HG03460 (cell line): Measurements from ENCODE around the gene CDK2.
"Not testable (repeated sequence)": the region's sequence is repeated elsewhere in the genome, so short reads cannot be mapped to it uniquely, and the experiment has no call there.

Experiments
- ATAC-seq: cut with Tn5 transposase; IDR thresholded peaks from one replicate; pipeline ENCODE4 v1.9.1; 2021; ENCODE audit not compliant: unreplicated experiment

The CDK2 gene

GRCh38 chr12:55978393-55978792 lies 11.8 kb downstream of the CDK2 start:
- ATAC-seq, result no peak

GRCh38 chr12:55979069-55979468 lies 12.4 kb downstream of the CDK2 start:
- ATAC-seq, result no peak

- not testable (repeated sequence) for ATAC-seq
These were observed 15.3 kb downstream of the CDK2 start for GRCh38 chr12:55981882-55982281.

- ATAC-seq, result peak; percentile 95
These were observed 15.8 kb downstream of the CDK2 start for GRCh38 chr12:55982319-55982936.

GRCh38 chr12:55983232-55983842 lies 16.7 kb downstream of the CDK2 start:
- no peak for ATAC-seq

GRCh38 chr12:55984861-55985260 lies 18.2 kb downstream of the CDK2 start:
- ATAC-seq, result no peak

- no peak for ATAC-seq
These were observed 18.7 kb downstream of the CDK2 start for GRCh38 chr12:55985341-55985740.

GRCh38 chr12:55985976-55986375 lies 19.3 kb downstream of the CDK2 start:
- ATAC-seq, result not testable (repeated sequence)

- ATAC-seq, result no peak
These were observed 24.5 kb downstream of the CDK2 start for GRCh38 chr12:55991110-55991509.

GRCh38 chr12:55993230-55993853 lies 26.7 kb downstream of the CDK2 start:
- ATAC-seq, result no peak

- ATAC-seq, result no peak
These were observed 28.7 kb downstream of the CDK2 start for GRCh38 chr12:55995366-55995765.

- no peak for ATAC-seq
These were observed 29.6 kb downstream of the CDK2 start for GRCh38 chr12:55996201-55996714.

- peak; percentile 99 for ATAC-seq
These were observed 30.3 kb downstream of the CDK2 start, which contains the start of gene SUOX for GRCh38 chr12:55996715-55997534. Gene SUOX (plus strand): TSS chr12:55997276. CDS start chr12:56002222, 4,946 bp downstream.

- no peak for ATAC-seq
These were observed 30.9 kb downstream of the CDK2 start for GRCh38 chr12:55997535-55997859.

- not testable (repeated sequence) for ATAC-seq
These were observed 32.9 kb downstream of the CDK2 start for GRCh38 chr12:55999522-55999921.

GRCh38 chr12:55999999-56000540 lies 33.4 kb downstream of the CDK2 start:
- not testable (repeated sequence) for ATAC-seq

- ATAC-seq, result no peak
These were observed 35.0 kb downstream of the CDK2 start for GRCh38 chr12:56001487-56002100.

- ATAC-seq, result not testable (repeated sequence)
These were observed 36.7 kb downstream of the CDK2 start for GRCh38 chr12:56003376-56003775.

- no peak for ATAC-seq
These were observed 37.6 kb downstream of the CDK2 start for GRCh38 chr12:56004211-56004610.
